HFF-Myc (cell line): ENCODE measurements around the gene KARS1.

Experiments used
- DNase-seq: peaks from one replicate; pipeline ENCODE4 v3.0.0-alpha.2; 2011; ENCODE audit warnings: low read depth; ENCODE audit errors: extremely low read depth
- H3K4me3 ChIP-seq: replicated peaks from 2 replicates; pipeline ENCODE4 v1.5.1; 2011; ENCODE audit warnings: low read depth, mild to moderate bottlenecking, control low read depth, low read length
- CTCF ChIP-seq: IDR thresholded peaks from 2 replicates; pipeline ENCODE4 v1.5.1; 2012; ENCODE audit warnings: mild to moderate bottlenecking, low read depth, low read length, control low read depth; ENCODE audit errors: missing control alignments

Gene KARS1

DNA sequence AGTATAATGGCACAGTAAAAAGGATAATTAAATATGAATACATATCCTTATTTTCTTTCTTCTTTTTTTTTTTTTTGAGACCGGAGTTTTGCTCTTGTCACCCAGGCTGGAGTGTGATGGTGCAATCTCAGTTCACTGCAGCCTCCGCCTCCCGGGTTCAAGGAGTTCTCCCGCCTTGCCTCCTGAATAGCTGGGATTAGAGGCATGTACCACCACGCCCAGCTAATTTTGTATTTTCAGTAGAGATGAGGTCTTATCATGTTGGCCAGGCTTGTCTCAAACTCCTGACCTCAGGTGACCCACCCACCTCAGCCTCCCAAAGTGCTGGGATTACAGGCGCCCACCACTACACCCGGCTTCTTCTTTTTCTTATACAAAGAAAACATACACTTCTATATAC lies 69.3 kb downstream of the KARS1 start:
- DNase-seq, result no peak
- TF ChIP-seq CTCF, result no peak
- H3K4me3 ChIP-seq, result no peak overlapping the region
